Activated naive CD8-positive, alpha-beta T cell treated with anti-CD3 and anti-CD28 coated beads, Interleukin-2, amount 50 U/mL, for 24 hours (primary cell): ENCODE results near the gene KANK2.
A peak's percentile ranks its signal among the peaks of the same experiment; 100 is the strongest.

Experiments used
- ATAC-seq: fragments of 150-1000 bp; cut with Tn5 transposase; one replicate; pipeline ENCODE4 v1.10.0; 2021
- DNase-seq: peaks from one replicate; pipeline ENCODE4 v3.0.0; 2021
- H3K27ac Mint-ChIP-seq: one replicate; pipeline ENCODE4 v1.8.0; 2021; ENCODE audit warnings: mild to moderate bottlenecking, mixed read lengths
- H3K27me3 Mint-ChIP-seq: one replicate; pipeline ENCODE4 v1.8.0; 2021; ENCODE audit warnings: mixed read lengths
- H3K36me3 Mint-ChIP-seq: one replicate; pipeline ENCODE4 v1.8.0; 2021; ENCODE audit warnings: low read depth, mixed read lengths
- H3K4me1 Mint-ChIP-seq: one replicate; pipeline ENCODE4 v1.8.0; 2021; ENCODE audit warnings: mixed read lengths
- H3K4me3 Mint-ChIP-seq: one replicate; pipeline ENCODE4 v1.8.0; 2021; ENCODE audit warnings: mild to moderate bottlenecking, moderate library complexity, mixed read lengths
- H3K9me3 Mint-ChIP-seq: one replicate; pipeline ENCODE4 v1.8.0; 2021; ENCODE audit warnings: mixed read lengths

Gene KANK2

DNA sequence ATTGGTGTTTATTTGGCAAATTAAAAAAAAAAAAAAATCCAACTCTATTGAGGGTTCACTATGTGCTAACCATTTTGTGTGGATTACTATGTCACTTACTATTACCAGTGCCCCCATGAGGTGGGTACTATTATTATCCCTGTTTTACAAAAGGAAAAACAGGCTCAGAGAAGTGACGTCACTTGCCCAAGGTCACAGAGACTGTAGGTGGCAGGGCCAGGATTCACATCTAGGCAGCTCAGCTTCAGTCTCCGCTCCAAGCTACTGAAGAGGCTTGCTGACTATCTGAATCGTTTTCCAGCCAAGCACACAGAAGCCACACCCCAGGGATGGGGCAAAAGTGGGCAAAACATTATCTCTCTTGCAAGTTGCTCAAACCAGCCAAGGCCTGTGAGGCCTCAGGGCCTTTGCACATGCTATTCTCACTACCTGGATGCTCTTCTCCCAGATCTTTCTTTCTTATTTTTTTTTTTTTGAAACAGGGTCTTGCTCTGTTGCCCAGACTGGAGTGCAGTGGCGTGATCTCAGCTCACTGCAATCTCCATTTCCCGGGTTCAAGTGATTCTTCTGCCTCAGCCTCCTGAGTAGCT lies 37.2 kb upstream of the KANK2 start:
- no peaks in the 10 kb centered on the region for H3K27me3 Mint-ChIP-seq
- no peaks in the 10 kb centered on the region for H3K36me3 Mint-ChIP-seq
- H3K4me1 Mint-ChIP-seq, result no peaks in the 10 kb centered on the region
- no peak overlapping the region for H3K4me3 Mint-ChIP-seq
- DNase-seq (no peak), ATAC-seq (no peak)
- H3K27ac Mint-ChIP-seq, result no peak overlapping the region
- H3K9me3 Mint-ChIP-seq, result no peaks in the 10 kb centered on the region

DNA sequence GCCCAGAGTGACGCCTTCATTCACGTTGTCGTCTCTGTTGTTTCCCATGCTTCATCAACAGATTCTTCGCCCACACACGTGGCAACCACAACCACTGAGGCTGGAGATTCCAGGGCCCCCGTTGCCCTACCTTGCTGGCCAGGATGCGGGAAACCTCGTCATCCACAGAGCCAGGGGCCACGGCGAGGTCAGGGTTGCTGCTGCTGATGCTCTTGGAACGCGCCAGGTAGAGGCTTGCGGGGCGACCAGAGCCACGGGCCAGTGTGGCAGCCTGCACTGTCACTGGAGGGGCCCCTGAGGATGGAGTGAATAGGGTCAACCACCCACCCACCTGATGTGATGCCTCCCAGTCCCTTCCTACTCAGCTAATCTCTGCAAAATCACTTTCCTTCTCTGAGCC lies 35.7 kb upstream of the KANK2 start:
- DNase-seq (no peak), ATAC-seq (no peak)
- Mint-ChIP-seq H3K4me3 (no peak overlapping the region), H3K4me1 (no peaks in the 10 kb centered on the region), H3K9me3 (no peaks in the 10 kb centered on the region), H3K36me3 (no peaks in the 10 kb centered on the region), H3K27me3 (no peaks in the 10 kb centered on the region), H3K27ac (no peak overlapping the region)

DNA sequence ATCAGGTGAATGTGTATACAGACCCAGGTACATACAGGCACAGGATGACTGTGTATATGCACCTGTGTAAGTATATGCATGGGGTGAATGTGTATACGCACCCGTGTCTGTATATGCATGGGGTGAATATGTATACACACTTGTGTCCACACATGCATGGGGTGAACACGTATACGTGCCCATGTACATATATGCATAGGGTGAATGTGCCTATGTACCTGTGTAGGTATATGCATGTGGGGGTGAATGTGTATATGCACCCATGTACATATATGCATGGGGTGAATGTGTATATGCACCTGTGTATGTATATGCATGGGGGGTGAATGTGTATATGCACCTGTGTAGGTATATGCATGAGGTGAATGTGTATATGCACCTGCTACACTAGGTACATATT lies 35.2 kb upstream of the KANK2 start:
- no peak for ATAC-seq
- H3K36me3 Mint-ChIP-seq, result no peaks in the 10 kb centered on the region
- no peak for DNase-seq

DNA sequence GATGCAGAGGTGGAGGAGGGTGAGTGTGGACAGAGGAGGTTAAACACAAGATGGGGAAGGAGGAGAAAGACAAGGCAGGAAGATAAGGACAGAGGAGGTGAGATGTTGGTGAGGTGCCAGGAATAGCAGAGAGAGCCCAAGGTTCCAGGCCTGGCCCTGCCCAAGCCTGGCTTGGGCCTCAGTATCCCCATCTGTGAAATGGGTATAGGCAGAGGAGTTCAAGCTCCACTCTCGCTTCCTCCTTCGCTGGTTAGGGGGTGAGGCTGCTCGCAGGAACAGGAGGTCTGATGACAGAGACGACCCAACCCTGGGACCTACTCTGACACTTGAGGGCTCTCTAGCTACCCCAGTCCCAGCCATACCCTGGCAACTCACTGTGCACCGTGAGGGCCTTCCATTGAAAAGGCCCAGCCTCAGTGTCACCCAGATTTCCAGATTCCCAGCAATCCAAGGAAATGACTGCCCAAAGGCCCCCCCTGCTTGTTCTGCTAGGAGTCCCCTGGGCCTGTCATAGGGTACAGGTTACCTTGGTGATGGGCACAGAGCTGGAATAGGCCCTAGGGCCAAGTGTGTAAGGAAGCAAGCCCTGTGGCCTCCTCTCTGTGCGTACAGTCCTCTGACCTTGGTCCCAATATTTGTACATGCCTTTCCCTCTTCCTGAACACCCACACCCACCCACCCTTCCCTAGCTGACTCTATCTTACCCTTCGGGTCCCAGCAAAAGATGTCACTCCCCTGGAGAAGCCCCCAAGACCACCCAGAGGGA lies 33.5 kb upstream of the KANK2 start:
- H3K27me3 Mint-ChIP-seq, result no peaks in the 10 kb centered on the region
- ATAC-seq, result no peak
- no peaks in the 10 kb centered on the region for H3K4me1 Mint-ChIP-seq
- H3K27ac Mint-ChIP-seq, result no peak overlapping the region
- H3K4me3 Mint-ChIP-seq, result no peak overlapping the region
- DNase-seq, result no peak
- no peaks in the 10 kb centered on the region for H3K36me3 Mint-ChIP-seq
- no peaks in the 10 kb centered on the region for H3K9me3 Mint-ChIP-seq

More for the DNA sequence above, 35.2 kb upstream of the KANK2 start:
- no peaks in the 10 kb centered on the region for H3K9me3 Mint-ChIP-seq
- no peak overlapping the region for H3K4me3 Mint-ChIP-seq
- no peaks in the 10 kb centered on the region for H3K4me1 Mint-ChIP-seq
- H3K27me3 Mint-ChIP-seq, result no peaks in the 10 kb centered on the region
- H3K27ac Mint-ChIP-seq, result no peak overlapping the region

DNA sequence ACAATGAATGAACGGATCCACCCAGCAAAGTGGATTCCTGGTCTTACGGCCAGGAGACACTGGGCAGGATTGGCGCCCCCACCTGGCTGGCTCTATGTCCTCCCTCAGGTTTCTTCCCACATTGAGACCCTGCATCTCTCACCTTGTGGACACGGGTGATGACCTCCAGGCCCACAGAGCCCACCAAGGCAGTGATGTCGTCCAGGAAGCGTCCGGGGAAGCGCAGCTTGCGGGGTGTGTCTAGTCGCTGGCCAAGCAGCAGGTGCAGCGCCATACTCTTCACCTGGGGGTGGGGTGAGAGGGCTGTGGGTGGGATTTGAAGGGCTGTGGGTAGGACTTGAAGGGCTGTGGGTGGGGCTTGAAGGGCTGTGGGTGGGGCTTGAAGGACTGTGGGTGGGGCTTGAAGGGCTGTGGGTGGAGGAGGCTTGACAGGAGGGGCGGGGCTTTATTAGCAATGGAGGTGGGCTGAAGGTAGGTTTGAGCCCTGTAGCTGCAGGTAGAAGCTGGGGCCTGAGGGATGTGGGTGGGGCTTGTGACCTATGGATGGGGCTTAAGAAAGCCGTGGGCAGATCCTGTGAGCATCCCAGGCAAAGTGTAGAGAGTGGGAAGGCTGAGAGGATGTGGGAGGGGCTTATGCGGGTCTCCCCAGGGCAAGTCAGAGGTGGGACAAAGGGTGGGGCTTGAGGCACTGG lies 30.0 kb upstream of the KANK2 start:
- H3K27ac Mint-ChIP-seq, result no peak overlapping the region
- H3K36me3 Mint-ChIP-seq, result no peaks in the 10 kb centered on the region
- no peaks in the 10 kb centered on the region for H3K9me3 Mint-ChIP-seq
- ATAC-seq (no peak), DNase-seq (peak; percentile 14)
- no peaks in the 10 kb centered on the region for H3K4me1 Mint-ChIP-seq
- H3K27me3 Mint-ChIP-seq, result no peaks in the 10 kb centered on the region
- H3K4me3 Mint-ChIP-seq, result no peak overlapping the region

DNA sequence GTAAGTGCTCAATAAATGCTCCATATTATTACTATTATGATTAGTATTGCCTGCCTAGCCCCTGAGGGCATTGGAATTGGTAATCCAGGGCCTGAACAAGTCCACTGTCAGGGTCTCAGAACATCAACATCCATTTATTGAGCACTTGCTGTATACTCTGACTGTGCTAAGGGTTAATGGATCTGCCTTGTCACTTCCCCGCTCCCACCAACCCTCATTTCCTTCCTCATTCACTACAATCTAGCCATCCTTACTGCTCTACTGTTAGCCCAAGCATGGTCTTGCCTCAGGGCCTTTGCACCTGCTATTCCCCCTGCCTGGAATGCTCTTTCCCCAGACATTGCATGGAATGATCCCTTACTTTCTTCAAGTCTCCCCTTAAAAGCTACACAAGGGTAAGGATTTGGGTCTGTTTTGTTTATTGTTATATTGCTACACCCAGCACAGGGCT lies 29.4 kb upstream of the KANK2 start:
- H3K4me1 Mint-ChIP-seq, result no peaks in the 10 kb centered on the region
- no peak overlapping the region for H3K27ac Mint-ChIP-seq

DNA sequence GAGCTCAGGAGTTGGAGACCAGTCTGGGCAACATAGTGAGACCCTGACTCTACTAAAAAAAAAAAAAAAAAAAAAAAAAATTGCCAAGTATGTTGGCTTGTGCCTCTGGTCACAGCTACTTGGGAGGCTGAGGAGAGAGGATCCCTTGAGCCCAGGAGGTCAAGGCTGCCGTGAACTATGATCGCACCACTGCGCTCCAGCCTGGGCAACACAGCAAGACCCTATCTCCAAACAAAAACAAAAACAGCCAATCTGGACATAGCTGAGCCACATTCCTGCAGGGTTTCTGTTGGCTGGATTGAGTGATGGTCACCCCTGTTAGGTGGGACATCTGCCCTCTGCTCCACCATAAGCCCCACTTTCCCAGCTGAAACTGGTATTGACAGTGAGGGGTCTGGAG lies 28.5 kb upstream of the KANK2 start:
- Mint-ChIP-seq H3K36me3 (peaks cover 6% of the 10 kb centered on the region), H3K4me1 (no peaks in the 10 kb centered on the region), H3K27me3 (no peaks in the 10 kb centered on the region), H3K27ac (no peak overlapping the region), H3K4me3 (no peak overlapping the region), H3K9me3 (peaks cover 9% of the 10 kb centered on the region)
- no peak for ATAC-seq
- DNase-seq, result no peak

More for the DNA sequence above, 29.4 kb upstream of the KANK2 start:
- H3K27me3 Mint-ChIP-seq, result no peaks in the 10 kb centered on the region
- DNase-seq, result no peak
- H3K36me3 Mint-ChIP-seq, result no peaks in the 10 kb centered on the region
- ATAC-seq, result no peak
- H3K4me3 Mint-ChIP-seq, result no peak overlapping the region
- H3K9me3 Mint-ChIP-seq, result peaks cover under 1% of the 10 kb centered on the region

DNA sequence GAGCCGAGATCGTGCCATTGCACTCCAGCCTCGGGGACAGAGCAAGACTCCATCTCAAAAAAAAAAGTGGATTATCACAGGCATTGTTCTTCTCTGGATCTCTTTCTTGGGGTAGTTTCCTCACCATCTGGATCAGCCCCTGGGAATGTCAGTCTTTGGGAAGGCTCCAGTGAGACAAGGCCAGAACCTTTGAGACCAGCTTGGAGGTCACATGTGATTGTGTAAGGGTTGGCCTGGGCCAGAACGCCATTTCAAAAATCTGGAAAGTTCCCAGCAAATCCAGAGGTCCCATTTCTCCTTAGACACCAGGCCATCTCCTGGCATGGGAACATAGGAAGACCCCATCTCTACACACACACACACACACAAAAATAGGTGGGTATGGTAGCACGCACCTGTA lies 27.8 kb upstream of the KANK2 start:
- ATAC-seq (no peak), DNase-seq (no peak)
- H3K36me3 Mint-ChIP-seq, result peaks cover 9% of the 10 kb centered on the region
- H3K27ac Mint-ChIP-seq, result no peak overlapping the region
- H3K27me3 Mint-ChIP-seq, result peaks cover 4% of the 10 kb centered on the region
- H3K4me1 Mint-ChIP-seq, result no peaks in the 10 kb centered on the region
- peaks cover 14% of the 10 kb centered on the region for H3K9me3 Mint-ChIP-seq
- no peak overlapping the region for H3K4me3 Mint-ChIP-seq

DNA sequence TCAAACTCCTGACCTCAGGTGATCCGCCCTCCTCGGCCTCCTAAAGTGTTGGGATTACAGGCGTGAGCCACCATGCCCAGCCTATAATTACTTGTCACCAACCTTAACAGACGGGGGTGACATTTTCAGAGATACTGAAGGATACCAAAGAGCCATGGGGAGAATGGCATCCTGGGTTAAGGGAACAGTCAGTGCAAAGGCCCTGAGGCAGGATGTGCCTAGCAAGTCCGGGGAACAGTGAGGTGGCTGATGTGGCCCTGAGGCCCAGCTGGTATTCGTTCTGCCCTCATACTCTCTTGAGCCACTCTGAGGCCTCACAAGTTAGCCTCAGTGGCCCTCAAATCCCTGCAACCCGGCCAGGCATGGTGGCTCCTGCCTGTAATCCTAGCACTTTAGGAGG lies 27.1 kb upstream of the KANK2 start:
- DNase-seq (no peak), ATAC-seq (no peak)
- Mint-ChIP-seq H3K27me3 (peaks cover 4% of the 10 kb centered on the region), H3K4me3 (no peak overlapping the region), H3K27ac (no peak overlapping the region), H3K36me3 (peaks cover 9% of the 10 kb centered on the region), H3K4me1 (no peaks in the 10 kb centered on the region), H3K9me3 (peaks cover 15% of the 10 kb centered on the region)

DNA sequence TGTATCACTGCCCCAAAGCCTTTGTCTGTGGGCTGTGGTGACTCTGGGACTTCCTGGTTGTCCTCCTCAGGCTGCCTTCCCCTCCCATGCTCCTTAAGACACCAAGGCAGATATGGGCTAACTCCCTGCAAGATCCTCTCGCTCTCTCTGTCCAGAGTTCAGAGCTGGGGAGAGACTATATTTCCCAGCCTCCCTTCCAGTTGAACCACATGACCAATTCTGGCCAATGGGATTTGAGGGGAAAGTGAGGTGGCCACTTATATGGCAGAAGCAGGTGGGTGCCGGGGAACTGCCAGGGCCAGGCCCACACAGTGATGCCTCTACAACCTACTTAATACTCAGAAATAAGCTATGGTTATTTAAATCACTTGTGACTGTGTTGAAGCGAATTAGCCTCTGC lies 25.9 kb upstream of the KANK2 start:
- peaks cover 4% of the 10 kb centered on the region for H3K27me3 Mint-ChIP-seq
- no peak for ATAC-seq
- peaks cover 9% of the 10 kb centered on the region for H3K36me3 Mint-ChIP-seq
- DNase-seq, result no peak
- H3K9me3 Mint-ChIP-seq, result peaks cover 15% of the 10 kb centered on the region
- H3K4me1 Mint-ChIP-seq, result no peaks in the 10 kb centered on the region
- no peak overlapping the region for H3K27ac Mint-ChIP-seq
- no peak overlapping the region for H3K4me3 Mint-ChIP-seq

DNA sequence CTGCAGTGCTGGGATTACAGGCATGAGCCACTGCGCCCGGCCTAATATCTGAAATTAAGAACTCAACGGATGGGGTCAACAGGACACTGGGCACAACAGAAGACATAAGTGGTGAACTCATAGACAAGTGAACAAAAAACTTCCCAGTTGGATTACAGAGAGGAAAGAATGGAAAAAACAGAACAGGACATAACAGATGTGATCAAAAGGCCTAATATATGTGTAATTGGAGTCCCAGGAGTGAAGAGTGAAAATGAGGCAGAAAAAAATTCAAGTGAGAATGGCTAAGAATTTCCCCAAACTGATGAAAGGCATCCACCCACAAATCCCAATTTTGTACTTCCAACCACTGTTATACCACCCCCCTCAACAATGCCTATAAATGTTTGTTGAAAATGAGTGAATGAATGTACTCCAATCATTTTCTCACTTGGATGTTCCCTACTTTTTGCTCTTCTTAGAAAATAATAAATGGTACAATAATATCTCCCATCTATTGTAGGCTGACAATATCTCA lies 23.8 kb upstream of the KANK2 start:
- no peak for DNase-seq
- H3K9me3 Mint-ChIP-seq, result peaks cover 15% of the 10 kb centered on the region
- no peak overlapping the region for H3K27ac Mint-ChIP-seq
- no peak overlapping the region for H3K4me3 Mint-ChIP-seq
- no peaks in the 10 kb centered on the region for H3K4me1 Mint-ChIP-seq
- ATAC-seq, result no peak
- peaks cover 9% of the 10 kb centered on the region for H3K36me3 Mint-ChIP-seq
- H3K27me3 Mint-ChIP-seq, result peaks cover 8% of the 10 kb centered on the region

DNA sequence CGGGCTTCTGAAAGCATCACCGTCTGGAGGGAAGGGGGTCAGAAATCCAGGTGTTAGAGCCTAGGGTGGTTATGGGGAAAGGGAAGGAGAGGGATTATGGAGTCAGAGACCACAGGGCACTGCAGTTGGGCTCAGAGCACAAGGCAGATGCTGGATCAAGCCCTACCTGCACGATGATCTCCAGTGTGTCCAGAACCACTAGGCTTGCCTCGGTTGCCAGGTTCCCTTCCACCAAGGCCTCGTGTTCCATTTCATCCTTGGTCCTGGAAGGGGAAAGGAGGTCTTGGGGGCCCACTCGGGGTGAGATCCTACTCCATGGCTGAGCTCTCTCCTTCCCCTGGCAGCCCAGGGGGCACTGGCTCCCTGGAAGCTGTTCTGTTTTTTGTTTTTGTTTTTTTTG lies 17.0 kb upstream of the KANK2 start:
- no peak for ATAC-seq
- Mint-ChIP-seq H3K27me3 (peaks cover 6% of the 10 kb centered on the region), H3K9me3 (peaks cover 9% of the 10 kb centered on the region), H3K4me3 (no peak overlapping the region), H3K36me3 (no peaks in the 10 kb centered on the region), H3K27ac (no peak overlapping the region), H3K4me1 (no peaks in the 10 kb centered on the region)
- no peak for DNase-seq

DNA sequence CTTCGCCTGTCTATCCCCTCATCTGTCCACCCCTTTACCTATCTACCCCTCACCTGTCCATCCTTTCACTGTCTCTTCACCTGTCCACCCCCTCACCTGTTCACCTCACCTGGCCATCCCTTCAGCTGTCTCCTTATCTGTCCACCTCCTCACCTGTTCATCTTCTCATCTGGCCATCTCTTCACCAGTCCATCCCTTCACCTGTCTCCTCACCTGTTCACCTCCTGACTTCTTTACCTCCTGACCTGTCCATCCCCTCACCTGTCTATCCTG lies 13.2 kb upstream of the KANK2 start:
- Mint-ChIP-seq H3K4me3 (peak overlapping the region; percentile 26), H3K36me3 (no peaks in the 10 kb centered on the region), H3K27ac (no peak overlapping the region), H3K9me3 (peaks cover 9% of the 10 kb centered on the region), H3K27me3 (peaks cover 3% of the 10 kb centered on the region), H3K4me1 (no peaks in the 10 kb centered on the region)
- DNase-seq (no peak), ATAC-seq (no peak)

DNA sequence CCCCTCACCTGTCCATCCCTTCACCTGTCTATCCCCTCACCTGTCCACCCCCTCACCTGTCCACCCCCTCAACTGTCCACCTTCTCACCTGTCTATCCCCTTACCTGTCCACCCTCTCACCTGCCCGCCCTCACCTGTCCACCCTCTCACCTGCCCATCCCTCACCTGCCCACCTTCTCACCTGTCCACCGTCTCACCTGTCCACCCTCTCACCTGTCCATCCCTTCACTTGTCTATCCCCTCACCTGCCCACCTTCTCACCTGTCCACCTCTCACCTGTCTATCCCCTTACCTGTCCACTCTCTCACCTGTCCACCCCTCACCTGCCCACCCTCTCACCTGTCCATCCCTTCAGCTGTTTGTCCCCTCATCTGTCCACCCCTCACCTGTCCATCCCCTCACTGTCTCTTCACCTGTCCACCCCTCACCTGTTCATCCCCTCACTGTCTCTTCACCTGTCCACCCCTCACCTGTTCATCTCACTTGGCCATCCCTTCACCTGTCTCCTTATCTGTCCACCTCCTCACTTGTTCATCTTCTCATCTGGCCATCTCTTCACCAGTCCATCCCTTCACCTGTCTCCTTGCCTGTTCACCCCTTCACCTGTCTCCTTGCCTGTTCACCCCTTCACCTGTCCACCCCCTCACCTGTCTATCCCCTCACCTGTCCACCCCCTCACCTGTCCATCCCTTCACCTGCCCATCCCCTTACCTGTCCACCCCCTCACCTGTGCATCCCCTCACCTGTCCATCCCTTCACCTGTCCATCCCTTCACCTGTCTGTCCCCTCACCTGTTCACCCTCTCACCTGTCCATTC lies 12.7 kb upstream of the KANK2 start:
- ATAC-seq, result no peak

More for the DNA sequence above, 12.7 kb upstream of the KANK2 start:
- no peaks in the 10 kb centered on the region for H3K4me1 Mint-ChIP-seq
- H3K9me3 Mint-ChIP-seq, result peaks cover 9% of the 10 kb centered on the region
- H3K36me3 Mint-ChIP-seq, result no peaks in the 10 kb centered on the region
- peak overlapping the region; percentile 42 for H3K27ac Mint-ChIP-seq
- DNase-seq, result no peak
- peaks cover under 1% of the 10 kb centered on the region for H3K27me3 Mint-ChIP-seq
- H3K4me3 Mint-ChIP-seq, result no peak overlapping the region
